ENCODE measurements around the gene ZFP82.

DNA sequence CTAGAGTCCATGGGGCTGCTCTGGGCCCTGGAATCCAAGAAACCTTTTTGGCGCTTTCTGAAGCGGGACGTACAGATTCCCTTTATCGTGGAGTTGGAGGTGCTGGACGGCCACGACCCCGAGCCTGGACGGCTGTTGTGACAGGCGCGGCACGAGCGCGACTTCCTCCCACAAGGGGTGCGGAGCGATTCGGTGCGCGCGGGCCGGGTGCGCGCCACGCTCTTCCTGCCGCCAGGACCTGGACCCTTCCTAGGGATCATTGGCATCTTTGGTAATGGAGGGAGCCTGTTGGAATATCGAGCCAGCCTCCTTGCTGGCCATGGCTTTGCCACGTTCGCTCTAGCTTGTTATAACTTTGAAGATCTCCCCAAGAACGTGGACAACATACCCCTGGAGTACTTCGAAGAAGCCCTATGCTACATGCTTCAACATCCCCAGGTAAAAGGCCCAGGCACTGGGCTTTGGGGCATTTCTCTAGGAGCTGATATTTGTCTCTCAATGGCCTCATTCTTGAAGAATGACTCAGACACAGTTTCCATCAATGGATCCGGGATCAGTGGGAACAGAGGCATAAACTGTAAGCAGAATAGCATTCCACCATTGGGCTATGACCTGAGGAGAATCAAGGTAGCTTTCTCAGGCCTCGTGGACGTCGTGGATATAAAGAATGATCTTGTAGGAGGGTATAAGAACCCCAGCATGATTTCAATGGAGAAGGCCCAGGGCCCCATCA is 3.5 kb upstream of the ZFP82 start:
- TF ChIP-seq, protein P1, sequence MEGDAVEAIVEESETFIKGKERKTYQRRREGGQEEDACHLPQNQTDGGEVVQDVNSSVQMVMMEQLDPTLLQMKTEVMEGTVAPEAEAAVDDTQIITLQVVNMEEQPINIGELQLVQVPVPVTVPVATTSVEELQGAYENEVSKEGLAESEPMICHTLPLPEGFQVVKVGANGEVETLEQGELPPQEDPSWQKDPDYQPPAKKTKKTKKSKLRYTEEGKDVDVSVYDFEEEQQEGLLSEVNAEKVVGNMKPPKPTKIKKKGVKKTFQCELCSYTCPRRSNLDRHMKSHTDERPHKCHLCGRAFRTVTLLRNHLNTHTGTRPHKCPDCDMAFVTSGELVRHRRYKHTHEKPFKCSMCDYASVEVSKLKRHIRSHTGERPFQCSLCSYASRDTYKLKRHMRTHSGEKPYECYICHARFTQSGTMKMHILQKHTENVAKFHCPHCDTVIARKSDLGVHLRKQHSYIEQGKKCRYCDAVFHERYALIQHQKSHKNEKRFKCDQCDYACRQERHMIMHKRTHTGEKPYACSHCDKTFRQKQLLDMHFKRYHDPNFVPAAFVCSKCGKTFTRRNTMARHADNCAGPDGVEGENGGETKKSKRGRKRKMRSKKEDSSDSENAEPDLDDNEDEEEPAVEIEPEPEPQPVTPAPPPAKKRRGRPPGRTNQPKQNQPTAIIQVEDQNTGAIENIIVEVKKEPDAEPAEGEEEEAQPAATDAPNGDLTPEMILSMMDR (IDR thresholded peaks at IDR 0.05) = no peak
- TF ChIP-seq POLR2A (IDR thresholded peaks at IDR 0.05) (no peak), POLR2AphosphoS5 (IDR thresholded peaks at IDR 0.05) (no peak), EP300 (IDR thresholded peaks at IDR 0.05; ENCODE audit: low read depth) (no peak)

All from transverse colon (tissue), 4 donors.